Neural cell (in vitro differentiated cells): ENCODE measurements around the gene STXBP5. TPM values are rescaled to one million over a fixed set of nuclear protein-coding genes. Genes with fewer than 3 reads are reported as not detected.

Source experiments
- H2AFZ ChIP-seq: fragments of 200-600, 300-800 bp; sonication (generic), shearing (Covaris generic); 2 replicates; pipeline ENCODE4 v1.6.0; 2014; ENCODE audit warnings: low read depth, mild to moderate bottlenecking, antibody characterized with exemption, low read length, moderate library complexity
- H3F3A ChIP-seq: fragments of 200-600 bp; shearing (Covaris generic); 2 replicates; pipeline ENCODE4 v1.6.1; 2016; ENCODE audit warnings: mild to moderate bottlenecking, moderate library complexity, mixed read lengths, antibody characterized with exemption, low read length; ENCODE audit not compliant: insufficient read depth, poor library complexity, severe bottlenecking
- H3K27ac ChIP-seq: fragments of 200-600, 300-800 bp; sonication (generic), shearing (Covaris generic); 2 replicates; pipeline ENCODE4 v1.5.1; 2014; ENCODE audit warnings: mild to moderate bottlenecking, low read length, moderate library complexity
- H3K27me3 ChIP-seq: fragments of 300-800, 200-600 bp; sonication (generic), shearing (Covaris generic); 2 replicates; pipeline ENCODE4 v1.6.0; 2014; ENCODE audit warnings: mild to moderate bottlenecking, low read depth, low read length, moderate library complexity; ENCODE audit not compliant: insufficient read depth
- H3K36me3 ChIP-seq: fragments of 300-800, 200-600 bp; sonication (generic), shearing (Covaris generic); 2 replicates; pipeline ENCODE4 v1.5.1; 2014; ENCODE audit warnings: mild to moderate bottlenecking, antibody characterized with exemption, low read length, moderate library complexity; ENCODE audit not compliant: insufficient read depth
- H3K4me2 ChIP-seq: fragments of 300-800, 200-600 bp; sonication (generic), shearing (Covaris generic); 2 replicates; pipeline ENCODE4 v1.6.0; 2014; ENCODE audit warnings: mild to moderate bottlenecking, low read length
- H3K4me3 ChIP-seq: fragments of 300-800, 200-600 bp; sonication (generic), shearing (Covaris generic); 2 replicates; pipeline ENCODE4 v1.5.1; 2014; ENCODE audit warnings: mild to moderate bottlenecking, low read length, moderate library complexity
- H3K79me2 ChIP-seq: fragments of 200-600 bp; shearing (Covaris generic); replicated peaks from 2 replicates; pipeline ENCODE4 v1.6.0; 2014; ENCODE audit warnings: mild to moderate bottlenecking, low read length, moderate library complexity; ENCODE audit not compliant: insufficient read depth
- H3K9ac ChIP-seq: fragments of 300-800, 200-600 bp; sonication (generic), shearing (Covaris generic); 2 replicates; pipeline ENCODE4 v1.6.1; 2016; ENCODE audit warnings: mild to moderate bottlenecking, low read length, mixed read lengths
- H3K9me2 ChIP-seq: fragments of 200-600 bp; shearing (Covaris generic); 2 replicates; pipeline ENCODE4 v1.6.1; 2016; ENCODE audit warnings: mild to moderate bottlenecking, low read length, mixed read lengths; ENCODE audit not compliant: insufficient read depth
- H3K9me3 ChIP-seq: fragments of 200-600, 300-800 bp; sonication (generic), shearing (Covaris generic); 2 replicates; pipeline ENCODE4 v1.6.1; 2016; ENCODE audit warnings: mild to moderate bottlenecking, mixed run types, low read length, moderate library complexity, mixed read lengths
- H4K20me1 ChIP-seq: fragments of 200-600 bp; shearing (Covaris generic); 2 replicates; pipeline ENCODE4 v1.6.1; 2016; ENCODE audit warnings: mild to moderate bottlenecking, mixed run types; ENCODE audit not compliant: insufficient read depth
- CTCF ChIP-seq: fragments of 450-650 bp; IDR thresholded peaks from 2 replicates; pipeline ENCODE4 v1.5.1; 2014; ENCODE audit warnings: antibody characterized with exemption, mild to moderate bottlenecking, moderate library complexity; ENCODE audit not compliant: poor library complexity, severe bottlenecking
- EP300 ChIP-seq: fragments of 450-650 bp; conservative IDR thresholded peaks from 2 replicates; pipeline ENCODE4 v1.6.1; 2014; ENCODE audit warnings: antibody characterized with exemption, mild to moderate bottlenecking, moderate library complexity; ENCODE audit not compliant: poor library complexity, severe bottlenecking
- EZH2 ChIP-seq: fragments of 200-600, 300-800 bp; shearing (Covaris generic), sonication (generic); IDR thresholded peaks from 2 replicates; pipeline ENCODE4 v1.6.1; 2014; ENCODE audit warnings: antibody characterized with exemption, low read length, borderline replicate concordance, mild to moderate bottlenecking; ENCODE audit not compliant: insufficient read depth, poor library complexity, severe bottlenecking
- MXI1 ChIP-seq: fragments of 450-650 bp; conservative IDR thresholded peaks from 2 replicates; pipeline ENCODE4 v1.6.1; 2014; ENCODE audit warnings: antibody characterized with exemption, mild to moderate bottlenecking; ENCODE audit not compliant: poor library complexity, severe bottlenecking
- POLR2AphosphoS5 ChIP-seq: IDR thresholded peaks from 2 replicates; pipeline ENCODE4 v1.6.1; 2012
- RAD21 ChIP-seq: fragments of 450-650 bp; conservative IDR thresholded peaks from 2 replicates; pipeline ENCODE4 v1.6.1; 2014; ENCODE audit warnings: antibody characterized with exemption, mild to moderate bottlenecking, moderate library complexity
- REST ChIP-seq: IDR thresholded peaks from 2 replicates; pipeline ENCODE4 v1.6.1; 2012; ENCODE audit warnings: borderline replicate concordance
- SMC3 ChIP-seq: fragments of 450-650 bp; conservative IDR thresholded peaks from 2 replicates; pipeline ENCODE4 v1.6.1; 2014; ENCODE audit warnings: antibody characterized with exemption, mild to moderate bottlenecking, moderate library complexity; ENCODE audit not compliant: poor library complexity
- TAF1 ChIP-seq: IDR thresholded peaks from 2 replicates; pipeline ENCODE4 v1.6.1; 2012; ENCODE audit warnings: low read depth
- polyA plus RNA-seq: library from polyadenylated mRNA; depleted of rRNA; stranded (reverse); fragments of >200 nt; gene quantifications from 2 replicates; pipeline ENCODE4 v1.2.3, GENCODE V29; 2014

The STXBP5 gene
- polyA plus RNA-seq, 1 donor from 2014 or later, result 56.4 TPM

DNA sequence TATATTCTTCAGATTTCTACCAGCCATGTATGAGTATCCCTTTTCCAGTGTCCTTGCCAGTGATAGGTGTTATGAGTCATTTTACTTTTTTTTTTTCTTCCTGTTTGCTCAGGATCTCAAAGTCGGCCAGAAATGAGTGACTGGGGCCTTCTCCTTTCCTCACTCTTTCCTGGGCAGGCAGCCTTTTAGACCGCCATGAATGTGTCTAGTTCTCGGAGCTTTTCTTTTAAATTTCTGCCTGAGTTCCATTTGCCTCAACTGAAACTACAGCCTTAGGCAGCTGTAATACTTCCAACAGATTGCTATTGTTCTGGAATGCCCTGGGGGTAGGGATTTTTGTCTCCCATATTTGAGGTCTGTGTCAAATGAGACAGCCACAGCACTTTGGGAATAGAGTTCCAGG lies 83.7 kb downstream of the STXBP5 start:
- no peaks in the 10 kb centered on the region for H3K27me3 ChIP-seq
- H2AFZ ChIP-seq, result no peak overlapping the region
- no peak overlapping the region for H3K4me2 ChIP-seq
- no peaks in the 10 kb centered on the region for H4K20me1 ChIP-seq
- H3K9me2 ChIP-seq, result no peaks in the 10 kb centered on the region
- no peaks in the 10 kb centered on the region for H3K36me3 ChIP-seq
- H3K9ac ChIP-seq, result no peak overlapping the region
- no peaks in the 10 kb centered on the region for H3F3A ChIP-seq
- H3K27ac ChIP-seq, result no peak overlapping the region
- H3K79me2 ChIP-seq, result no peaks in the 10 kb centered on the region
- no peak overlapping the region for H3K4me3 ChIP-seq
- no peak for TF ChIP-seq EZH2
- TF ChIP-seq RAD21, result no peak
- TF ChIP-seq MXI1, result no peak
- no peak for TF ChIP-seq CTCF
- no peak for TF ChIP-seq REST
- no peak for TF ChIP-seq SMC3
- no peak for TF ChIP-seq POLR2AphosphoS5
- TF ChIP-seq EP300, result no peak
- no peak for TF ChIP-seq TAF1
- H3K9me3 ChIP-seq, result no peaks in the 10 kb centered on the region

DNA sequence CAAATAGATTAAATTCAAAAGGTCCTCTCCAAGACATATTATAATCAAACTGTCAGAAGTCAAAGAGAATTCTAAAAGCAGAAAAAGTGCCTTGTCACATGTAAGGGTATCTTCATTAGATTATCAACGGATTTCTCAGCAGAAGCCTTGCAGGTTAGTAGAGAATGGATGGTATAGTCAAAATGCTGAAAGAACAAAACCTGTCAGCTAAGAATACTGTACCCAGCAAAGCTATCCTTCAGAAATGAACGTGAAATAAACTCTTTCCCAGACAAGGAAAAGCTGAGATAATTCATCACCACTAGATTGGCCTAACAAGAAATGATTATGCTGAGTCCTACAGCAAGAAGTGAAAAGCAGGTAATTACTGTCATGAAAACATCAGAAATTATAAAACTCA lies 92.9 kb downstream of the STXBP5 start:
- Histone ChIP-seq H3K9ac (no peak overlapping the region), H3F3A (no peaks in the 10 kb centered on the region), H3K79me2 (no peaks in the 10 kb centered on the region), H4K20me1 (no peaks in the 10 kb centered on the region), H3K9me3 (peaks cover 6% of the 10 kb centered on the region), H3K27me3 (no peaks in the 10 kb centered on the region), H3K27ac (no peak overlapping the region), H3K4me2 (no peak overlapping the region), H2AFZ (no peak overlapping the region), H3K36me3 (peaks cover 10% of the 10 kb centered on the region), H3K9me2 (no peaks in the 10 kb centered on the region), H3K4me3 (no peak overlapping the region)
- no peak for TF ChIP-seq MXI1

DNA sequence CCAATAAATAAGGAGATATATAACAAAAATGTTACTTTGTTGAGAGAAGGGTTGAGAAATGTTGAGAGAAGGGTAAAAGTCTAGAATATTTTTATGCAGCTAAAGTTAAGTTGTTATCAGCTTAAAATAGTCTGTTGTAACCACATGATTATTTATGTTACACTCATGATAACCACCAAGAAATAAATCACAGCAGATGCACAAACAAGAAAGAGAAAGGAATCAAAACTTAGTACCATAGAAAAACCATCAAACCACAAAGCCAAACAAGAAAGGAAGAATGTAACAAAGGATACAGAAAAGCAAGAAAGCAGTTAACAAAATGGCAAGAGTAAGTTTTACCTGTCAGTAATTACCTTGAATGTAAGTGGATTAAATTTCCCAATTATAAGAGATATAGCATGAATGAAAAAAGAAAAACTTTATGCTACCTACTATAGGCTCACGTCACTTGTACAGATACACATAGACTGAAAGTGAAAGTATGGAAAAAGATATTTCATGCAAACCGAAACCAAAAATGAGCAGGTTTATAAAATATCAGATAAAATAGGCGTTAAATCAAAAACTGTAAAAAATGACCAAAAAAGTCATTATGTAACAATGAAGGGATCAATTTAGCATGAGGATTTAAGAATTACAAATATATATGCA lies 93.6 kb downstream of the STXBP5 start:
- no peak overlapping the region for H3K9ac ChIP-seq
- H3K79me2 ChIP-seq, result no peaks in the 10 kb centered on the region
- peaks cover 10% of the 10 kb centered on the region for H3K36me3 ChIP-seq
- H3K9me3 ChIP-seq, result peaks cover 6% of the 10 kb centered on the region
- TF ChIP-seq RAD21, result no peak
- no peak for TF ChIP-seq SMC3
- no peak for TF ChIP-seq TAF1
- TF ChIP-seq CTCF, result no peak
- no peak for TF ChIP-seq REST
- no peak for TF ChIP-seq EZH2
- TF ChIP-seq EP300, result no peak
- TF ChIP-seq MXI1, result no peak
- TF ChIP-seq POLR2AphosphoS5, result no peak
- H3K4me3 ChIP-seq, result no peak overlapping the region
- no peaks in the 10 kb centered on the region for H4K20me1 ChIP-seq
- H3K27ac ChIP-seq, result no peak overlapping the region
- no peak overlapping the region for H2AFZ ChIP-seq
- H3F3A ChIP-seq, result no peaks in the 10 kb centered on the region
- H3K4me2 ChIP-seq, result no peak overlapping the region
- no peaks in the 10 kb centered on the region for H3K9me2 ChIP-seq
- H3K27me3 ChIP-seq, result no peaks in the 10 kb centered on the region
